HCT116 (cell line): Measurements from ENCODE around the gene AADACL3. TPM values are rescaled to one million over a fixed set of nuclear protein-coding genes. Genes with fewer than 3 reads are reported as not detected.
A peak's percentile ranks its signal among the peaks of the same experiment; 100 is the strongest.

Experiments
- ATAC-seq: fragments of 200-7000 bp; cut with Tn5 transposase; 2 replicates; pipeline ENCODE4 v1.9.1; 2020; ENCODE audit warnings: mild to moderate bottlenecking, moderate library complexity
- Bru-seq: library from RNA; stranded (reverse); fragments of 400-500 nt; gene quantifications from one replicate; lab custom pipeline; 2021; lab: Mats Ljungman, UMichigan
- BruChase-seq, 2 experiments: library from RNA; stranded (reverse); fragments of 400-500 nt; gene quantifications; one replicate each; lab custom pipeline; 2021; lab: Mats Ljungman, UMichigan
- BruUV-seq: library from RNA; stranded (reverse); fragments of 400-500 nt; replicated peaks from 2 replicates; lab custom pipeline; 2021; lab: Mats Ljungman, UMichigan
- CTCF ChIA-PET: fragments of 300-600 bp; sonication (Branson Sonifier 250); formaldehyde crosslinking; loops from one replicate; lab custom pipeline; 2021; ENCODE audit warnings: antibody characterized with exemption; lab: Charles Lee
- POLR2A ChIA-PET: fragments of 300-600, 350-600 bp; sonication (Branson Sonifier 250); formaldehyde crosslinking; loops from one replicate; lab custom pipeline; 2021; ENCODE audit warnings: antibody characterized with exemption; lab: Charles Lee
- RAD21 ChIA-PET, 2 experiments: fragments of 300-600 bp; sonication (Branson Sonifier 250); formaldehyde crosslinking; loops; one replicate each; lab custom pipeline; 2023; ENCODE audit warnings: low total read pairs in 2 of 2; ENCODE audit not compliant: uncharacterized antibody in 2 of 2, unreplicated experiment in 2 of 2, low non-redundant PET in 1 of 2; lab: Charles Lee
- DNase-seq: peaks from one replicate; pipeline ENCODE4 v3.0.0-alpha.2; 2010; ENCODE audit warnings: low read depth, low spot score
- H2AFZ ChIP-seq: fragments of 200-600 bp; shearing (Covaris generic), sonication (generic); 2 replicates; pipeline ENCODE4 v1.6.1; 2017; ENCODE audit warnings: low read depth, mixed run types, mixed read lengths, antibody characterized with exemption, low read length; ENCODE audit not compliant: poor library complexity, severe bottlenecking
- H3K27ac ChIP-seq: 2 replicates; pipeline ENCODE4 v1.5.1; 2012; ENCODE audit warnings: low read depth, low read length
- H3K27me3 ChIP-seq: fragments of 200-600 bp; sonication (generic); 2 replicates; pipeline ENCODE4 v1.6.1; 2016; ENCODE audit warnings: mixed run types, low read length, mixed read lengths; ENCODE audit not compliant: insufficient read depth
- H3K36me3 ChIP-seq, 2 experiments: fragments of 200-500 bp in 1 of 2; fragments of 200-600 bp in 1 of 2; sonication (Bioruptor generic) in 1 of 2; sonication (generic) in 1 of 2; 2 replicates each; pipeline versions ENCODE4 v1.5.1 to v1.6.1; 2014 to 2016; ENCODE audit warnings: low read length in 2 of 2, inconsistent platforms in 1 of 2, mixed read lengths in 1 of 2, mixed run types in 1 of 2; ENCODE audit not compliant: insufficient read depth in 2 of 2, control insufficient read depth in 1 of 2
- H3K4me1 ChIP-seq, 2 experiments: fragments of 200-600 bp in 1 of 2; sonication (generic) in 1 of 2; 2 replicates each; pipeline versions ENCODE4 v1.5.1 to v1.6.1; 2012 to 2017; ENCODE audit warnings: low read length in 2 of 2, inconsistent platforms in 1 of 2, mild to moderate bottlenecking in 1 of 2, mixed read lengths in 1 of 2, mixed run types in 1 of 2, moderate library complexity in 1 of 2; ENCODE audit not compliant: insufficient read depth in 2 of 2, control insufficient read depth in 1 of 2
- H3K4me2 ChIP-seq: fragments of 200-600 bp; sonication (generic); 2 replicates; pipeline ENCODE4 v1.6.1; 2017; ENCODE audit warnings: mixed run types, low read length, mixed read lengths
- H3K4me3 ChIP-seq, 2 experiments: fragments of 200-600 bp in 1 of 2; sonication (generic) in 1 of 2; replicated peaks in 1 of 2; 2 replicates each; pipeline ENCODE4 v1.5.1; 2011 to 2016; ENCODE audit warnings: low read length in 2 of 2, control low read depth in 1 of 2, low read depth in 1 of 2, mild to moderate bottlenecking in 1 of 2, mixed read lengths in 1 of 2, mixed run types in 1 of 2
- H3K79me2 ChIP-seq: fragments of 200-600 bp; sonication (generic); 2 replicates; pipeline ENCODE4 v1.6.1; 2017; ENCODE audit warnings: mild to moderate bottlenecking, mixed run types, low read length, moderate library complexity, mixed read lengths; ENCODE audit not compliant: insufficient read depth
- H3K9ac ChIP-seq: fragments of 200-600 bp; sonication (generic); 2 replicates; pipeline ENCODE4 v1.6.1; 2016; ENCODE audit warnings: low read length, mixed read lengths
- H3K9me2 ChIP-seq: fragments of 200-600 bp; sonication (generic), shearing (Covaris generic); 2 replicates; pipeline ENCODE4 v1.6.1; 2017; ENCODE audit warnings: mixed run types, mild to moderate bottlenecking, moderate library complexity; ENCODE audit not compliant: insufficient read depth
- H3K9me3 ChIP-seq, 2 experiments: fragments of 200-500 bp in 1 of 2; fragments of 200-600 bp in 1 of 2; sonication (Bioruptor generic) in 1 of 2; sonication (generic) in 1 of 2; 2 replicates each; pipeline ENCODE4 v1.6.1; 2014 to 2017; ENCODE audit warnings: low read length in 2 of 2, mixed read lengths in 2 of 2, inconsistent platforms in 1 of 2, low read depth in 1 of 2, mild to moderate bottlenecking in 1 of 2, mixed run types in 1 of 2, moderate library complexity in 1 of 2; ENCODE audit not compliant: control insufficient read depth in 1 of 2, insufficient read depth in 1 of 2
- H4K20me1 ChIP-seq: fragments of 200-600 bp; sonication (generic), shearing (Covaris generic); 2 replicates; pipeline ENCODE4 v1.6.1; 2017; ENCODE audit warnings: mixed run types, mild to moderate bottlenecking, moderate library complexity; ENCODE audit not compliant: insufficient read depth
- CBX3 ChIP-seq: IDR thresholded peaks from 2 replicates; pipeline ENCODE4 v1.6.1; 2012; ENCODE audit warnings: low read depth
- EGR1 ChIP-seq: IDR thresholded peaks from 2 replicates; pipeline ENCODE4 v1.6.1; 2012; ENCODE audit warnings: low read depth
- ELF1 ChIP-seq: IDR thresholded peaks from 2 replicates; pipeline ENCODE4 v1.6.1; 2012; ENCODE audit warnings: low read depth, borderline replicate concordance
- EZH2 ChIP-seq: fragments of 200-600 bp; sonication (generic); IDR thresholded peaks from 2 replicates; pipeline ENCODE4 v1.6.1; 2017; ENCODE audit warnings: antibody characterized with exemption, mixed run types
- FOSL1 ChIP-seq: IDR thresholded peaks from 2 replicates; pipeline ENCODE4 v1.6.1; 2012; ENCODE audit warnings: low read depth
- POLR2A ChIP-seq: IDR thresholded peaks from 2 replicates; pipeline ENCODE4 v1.7.0; 2011; ENCODE audit warnings: borderline replicate concordance; ENCODE audit not compliant: insufficient read depth, insufficient read length; ENCODE audit errors: extremely low read depth
- POLR2AphosphoS5 ChIP-seq: IDR thresholded peaks from 2 replicates; pipeline ENCODE4 v1.6.1; 2011; ENCODE audit warnings: mild to moderate bottlenecking, low read depth, low read length, moderate library complexity
- RAD21 ChIP-seq: IDR thresholded peaks from 2 replicates; pipeline ENCODE4 v1.6.1; 2012; ENCODE audit warnings: low read depth, mild to moderate bottlenecking
- SIN3A ChIP-seq: IDR thresholded peaks from 2 replicates; pipeline ENCODE4 v1.6.1; 2012; ENCODE audit warnings: low read depth
- SP1 ChIP-seq: IDR thresholded peaks from 2 replicates; pipeline ENCODE4 v1.6.1; 2012; ENCODE audit warnings: low read depth
- TCF7L2 ChIP-seq: IDR thresholded peaks from 2 replicates; pipeline ENCODE4 v1.7.0; 2011; ENCODE audit warnings: borderline replicate concordance, inconsistent platforms; ENCODE audit not compliant: insufficient read depth, insufficient read length; ENCODE audit errors: extremely low read depth
- YY1 ChIP-seq: IDR thresholded peaks from 2 replicates; pipeline ENCODE4 v1.6.1; 2011; ENCODE audit warnings: low read length, low read depth, moderate library complexity, mild to moderate bottlenecking; ENCODE audit not compliant: insufficient replicate concordance; ENCODE audit errors: extremely low read depth
- ZNF274 ChIP-seq: fragments of 200-500 bp; sonication (Bioruptor generic); IDR thresholded peaks from 2 replicates; pipeline ENCODE4 v1.6.1; 2014; ENCODE audit warnings: mild to moderate bottlenecking, low read depth, low read length, inconsistent platforms
- intact Hi-C: fragments of 100-400 bp; cut with micrococcal nuclease; formaldehyde crosslinking; loops from 2 replicates; pipeline ENCODE4 v1.10.0; 2022
- long read RNA-seq: library from polyadenylated mRNA; unstranded; transcript quantifications from one replicate; pipeline ENCODE4 v2.0.0, GENCODE V29; 2021; ENCODE audit not compliant: unreplicated experiment
- polyA plus RNA-seq: library from polyadenylated mRNA; unstranded; fragments of >200 nt; gene quantifications from 2 replicates; pipeline ENCODE4 v1.2.1, GENCODE V29; 2012; ENCODE audit warnings: missing spikeins
- total RNA-seq: library from RNA; stranded (reverse); gene quantifications from one replicate; pipeline ENCODE4 v1.2.1, GENCODE V29; 2021; ENCODE audit not compliant: unreplicated experiment
- TF ChIP-seq, protein P1 (sequence below): IDR thresholded peaks from 2 replicates; pipeline ENCODE4 v1.6.1; 2012

The AADACL3 gene, protein sequence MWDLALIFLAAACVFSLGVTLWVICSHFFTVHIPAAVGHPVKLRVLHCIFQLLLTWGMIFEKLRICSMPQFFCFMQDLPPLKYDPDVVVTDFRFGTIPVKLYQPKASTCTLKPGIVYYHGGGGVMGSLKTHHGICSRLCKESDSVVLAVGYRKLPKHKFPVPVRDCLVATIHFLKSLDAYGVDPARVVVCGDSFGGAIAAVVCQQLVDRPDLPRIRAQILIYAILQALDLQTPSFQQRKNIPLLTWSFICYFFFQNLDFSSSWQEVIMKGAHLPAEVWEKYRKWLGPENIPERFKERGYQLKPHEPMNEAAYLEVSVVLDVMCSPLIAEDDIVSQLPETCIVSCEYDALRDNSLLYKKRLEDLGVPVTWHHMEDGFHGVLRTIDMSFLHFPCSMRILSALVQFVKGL
- total RNA-seq (not detected), Bru-seq, nascent RNA (percentile 6 among the genes with signal in this experiment), BruChase-seq, experiment 1, labeled RNA remaining after a 6-hour chase (not detected), BruChase-seq, experiment 2, labeled RNA remaining after a 2-hour chase (percentile 6 among the genes with signal in this experiment)
- not detected in 2 replicates for polyA plus RNA-seq
- long read RNA-seq = 0 reads

DNA sequence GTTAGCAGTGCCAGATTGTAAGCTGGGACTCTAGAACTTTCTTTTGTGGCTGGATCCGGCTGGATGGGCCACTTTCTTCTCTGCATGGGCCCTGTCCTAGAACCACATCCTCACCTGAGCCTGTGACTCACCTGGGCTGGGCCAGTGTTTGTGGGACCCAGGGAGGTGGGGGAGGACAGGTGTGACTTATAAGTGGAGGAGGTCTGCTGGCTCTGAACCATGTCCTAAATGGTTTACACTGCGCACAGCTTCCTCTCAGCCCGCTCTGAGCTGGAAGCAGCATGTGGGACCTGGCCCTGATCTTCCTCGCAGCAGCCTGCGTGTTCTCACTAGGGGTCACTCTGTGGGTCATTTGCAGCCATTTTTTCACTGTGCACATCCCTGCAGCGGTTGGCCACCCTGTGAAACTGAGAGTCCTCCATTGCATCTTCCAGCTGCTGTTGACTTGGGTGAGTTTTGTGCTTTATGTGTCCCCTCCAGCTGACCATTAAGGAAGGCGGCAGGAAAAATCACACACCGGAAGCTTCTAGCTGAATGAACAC, at the start of gene AADACL3:
TSS of gene AADACL3 (plus strand) at position 215 of the 542 bp plus-strand sequence. CDS start at position 282, 67 bp downstream.
- no peak for DNase-seq
- BruUV-seq = no TSS peak
- Histone ChIP-seq H3K27me3 (no peaks in the 10 kb centered on the region), H3K79me2 (no peaks in the 10 kb centered on the region), H3K9me2 (no peaks in the 10 kb centered on the region), H3K4me1 (no peaks in the 10 kb centered on the region), H3K9me3 (no peaks in the 10 kb centered on the region), H3K27ac (no peak within 1 kb of the TSS), H3K4me2 (no peak within 1 kb of the TSS), H3K4me3 (no peak within 1 kb of the TSS), H4K20me1 (no peaks in the 10 kb centered on the region), H2AFZ (no peak within 1 kb of the TSS), H3K36me3 (no peaks in the 10 kb centered on the region), H3K9ac (no peak within 1 kb of the TSS)
- intact Hi-C loops = loop anchor here (5.0 kb wide), 1 partner anchor 39 kb away; no protein-coding TSS in a partner anchor
- no peak for ATAC-seq
- CTCF ChIA-PET = no interaction called here
- RAD21 ChIA-PET = no interaction called here
- POLR2A ChIA-PET = no interaction called here
- no peak for TF ChIP-seq CBX3

DNA sequence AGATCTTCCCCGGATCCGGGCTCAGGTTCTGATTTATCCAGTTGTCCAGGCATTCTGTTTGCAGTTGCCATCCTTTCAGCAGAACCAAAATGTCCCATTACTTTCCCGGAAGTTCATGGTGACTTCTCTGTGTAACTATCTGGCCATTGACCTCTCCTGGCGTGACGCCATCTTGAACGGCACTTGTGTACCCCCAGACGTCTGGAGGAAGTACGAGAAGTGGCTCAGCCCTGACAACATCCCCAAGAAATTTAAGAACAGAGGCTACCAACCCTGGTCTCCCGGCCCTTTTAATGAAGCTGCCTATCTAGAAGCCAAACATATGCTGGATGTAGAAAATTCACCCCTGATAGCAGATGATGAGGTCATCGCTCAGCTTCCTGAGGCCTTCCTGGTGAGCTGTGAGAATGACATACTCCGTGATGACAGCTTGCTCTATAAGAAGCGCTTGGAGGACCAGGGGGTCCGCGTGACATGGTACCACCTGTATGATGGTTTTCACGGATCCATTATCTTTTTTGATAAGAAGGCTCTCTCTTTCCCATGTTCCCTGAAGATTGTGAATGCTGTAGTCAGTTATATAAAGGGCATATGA, 49.7 kb upstream of the AADACL3 start:
- no peak overlapping the region for H3K4me2 ChIP-seq
- TF ChIP-seq YY1 = no peak
- TF ChIP-seq TCF7L2 = no peak
- TF ChIP-seq, protein P1, sequence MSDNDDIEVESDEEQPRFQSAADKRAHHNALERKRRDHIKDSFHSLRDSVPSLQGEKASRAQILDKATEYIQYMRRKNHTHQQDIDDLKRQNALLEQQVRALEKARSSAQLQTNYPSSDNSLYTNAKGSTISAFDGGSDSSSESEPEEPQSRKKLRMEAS = no peak
- no peak for TF ChIP-seq EZH2
- TF ChIP-seq EGR1 = no peak
- no peak for TF ChIP-seq ELF1
- no peak for TF ChIP-seq RAD21
- TF ChIP-seq POLR2AphosphoS5 = no peak
- no peak for TF ChIP-seq SP1
- no peak for TF ChIP-seq FOSL1
- TF ChIP-seq POLR2A = no peak
- no peak for TF ChIP-seq ZNF274
- TF ChIP-seq SIN3A = no peak
- ATAC-seq (no peak), DNase-seq (no peak)
- H3K9ac ChIP-seq = no peak overlapping the region
- no peaks in the 10 kb centered on the region for H3K36me3 ChIP-seq
- RAD21 ChIA-PET = no interaction called here
- no peak overlapping the region for H3K4me3 ChIP-seq
- H4K20me1 ChIP-seq = no peaks in the 10 kb centered on the region
- no TSS peak for BruUV-seq
- H3K27ac ChIP-seq = no peak overlapping the region
- no peaks in the 10 kb centered on the region for H3K79me2 ChIP-seq
- intact Hi-C loops = no loop called here
- no peak overlapping the region for H2AFZ ChIP-seq
- no peaks in the 10 kb centered on the region for H3K4me1 ChIP-seq
- CTCF ChIA-PET = no interaction called here
- H3K27me3 ChIP-seq = peaks cover 3% of the 10 kb centered on the region; the same call in 1 of the 2 replicates
- H3K9me2 ChIP-seq = no peaks in the 10 kb centered on the region
- H3K9me3 ChIP-seq = peaks cover 5 to 10% of the 10 kb centered on the region in 2 experiments; a peak in 3 of 4 replicates
- POLR2A ChIA-PET = no interaction called here
